H1 (cell line): ENCODE data around the gene REPS2. TPM values are rescaled to one million over a fixed set of nuclear protein-coding genes. Genes with fewer than 3 reads are reported as not detected.

Experiments
- CTCF ChIA-PET: fragments of 300-600 bp; sonication (Branson Sonifier 250); formaldehyde crosslinking; loops from one replicate; lab custom pipeline; 2021; ENCODE audit not compliant: partially characterized antibody; lab: Charles Lee
- POLR2A ChIA-PET: fragments of 300-600 bp; sonication (Branson Sonifier 250); formaldehyde crosslinking; loops from one replicate; lab custom pipeline; 2021; ENCODE audit warnings: inconsistent platforms; ENCODE audit not compliant: partially characterized antibody; lab: Charles Lee
- DNase-seq, 2 experiments: peaks; one replicate each; pipeline versions ENCODE4 v3.0.0 to v3.0.0-alpha.2; 2010 to 2022; ENCODE audit warnings: low spot score in 2 of 2, low read depth in 1 of 2, mixed read lengths in 1 of 2
- FAIRE-seq: peaks from 2 replicates; lab custom pipeline; 2011; peaks lifted over from hg19 to GRCh38; lab: Jason Lieb, UNC
- H2AFZ ChIP-seq: 2 replicates; pipeline ENCODE4 v1.8.1; 2012; ENCODE audit warnings: low read length, inconsistent platforms
- H2AK5ac ChIP-seq: 2 replicates; pipeline ENCODE4 v1.6.1; 2013; ENCODE audit warnings: low read depth, low read length
- H2BK120ac ChIP-seq: replicated peaks from 2 replicates; pipeline ENCODE3; 2013; ENCODE audit warnings: low read depth, low read length, inconsistent platforms
- H2BK12ac ChIP-seq: 2 replicates; pipeline ENCODE4 v1.6.1; 2013; ENCODE audit warnings: low read depth, low read length
- H2BK15ac ChIP-seq: 2 replicates; pipeline ENCODE4 v1.6.1; 2013; ENCODE audit warnings: low read length
- H2BK20ac ChIP-seq: 2 replicates; pipeline ENCODE4 v1.6.1; 2013; ENCODE audit warnings: low read length
- H2BK5ac ChIP-seq: 2 replicates; pipeline ENCODE4 v1.6.1; 2013; ENCODE audit warnings: low read depth, low read length
- H3K14ac ChIP-seq: 2 replicates; pipeline ENCODE4 v1.6.1; 2013; ENCODE audit warnings: inconsistent platforms; ENCODE audit not compliant: insufficient read length
- H3K18ac ChIP-seq: 2 replicates; pipeline ENCODE4 v1.6.1; 2013; ENCODE audit warnings: low read length; ENCODE audit errors: extremely low read depth
- H3K23ac ChIP-seq: 2 replicates; pipeline ENCODE4 v1.6.1; 2013; ENCODE audit warnings: inconsistent platforms; ENCODE audit not compliant: insufficient read length
- H3K23me2 ChIP-seq: 2 replicates; pipeline ENCODE4 v1.6.1; 2013; ENCODE audit warnings: low read depth, low read length
- H3K27ac ChIP-seq: 2 replicates; pipeline ENCODE4 v1.6.1; 2011; ENCODE audit warnings: low read depth, low read length, inconsistent platforms
- H3K27me3 ChIP-seq, 4 experiments: replicated peaks in 1 of 4; 1 replicate in 1 of 4; 2 replicates in 3 of 4; pipeline versions ENCODE4 v1.6.1 to v1.8.1; 2011 to 2013; ENCODE audit warnings: low read length in 3 of 4, mild to moderate bottlenecking in 3 of 4, inconsistent platforms in 2 of 4, mixed read lengths in 2 of 4, moderate library complexity in 1 of 4; ENCODE audit not compliant: control insufficient read depth in 3 of 4, insufficient read depth in 3 of 4; ENCODE audit errors: extremely low read depth in 1 of 4
- H3K36me3 ChIP-seq, 4 experiments: 2 replicates each; pipeline versions ENCODE4 v1.6.1 to v1.8.1; 2011 to 2013; ENCODE audit warnings: mild to moderate bottlenecking in 4 of 4, low read length in 3 of 4, moderate library complexity in 2 of 4, control low read depth in 1 of 4, inconsistent platforms in 1 of 4; ENCODE audit not compliant: insufficient read depth in 4 of 4, control insufficient read depth in 2 of 4
- H3K4ac ChIP-seq: replicated peaks from 2 replicates; pipeline ENCODE3; 2013; ENCODE audit warnings: low read length, low read depth, mixed read lengths, inconsistent platforms; ENCODE audit not compliant: insufficient read length
- H3K4me1 ChIP-seq, 4 experiments: replicated peaks in 1 of 4; 1 replicate in 1 of 4; 2 replicates in 3 of 4; pipeline versions ENCODE4 v1.6.1 to v1.8.1; 2011 to 2013; ENCODE audit warnings: low read length in 3 of 4, inconsistent platforms in 2 of 4, mixed read lengths in 1 of 4; ENCODE audit not compliant: insufficient read depth in 4 of 4, control insufficient read depth in 3 of 4
- H3K4me2 ChIP-seq, 2 experiments: 2 replicates each; pipeline versions ENCODE4 v1.6.1 to v1.8.1; 2011 to 2013; ENCODE audit warnings: low read depth in 2 of 2, low read length in 2 of 2, control low read depth in 1 of 2, inconsistent platforms in 1 of 2, mild to moderate bottlenecking in 1 of 2; ENCODE audit not compliant: insufficient read depth in 1 of 2
- H3K4me3 ChIP-seq, 4 experiments: fragments of 200-600, 300-600 bp in 1 of 4; sonication (generic), shearing (Covaris generic), sonication (Bioruptor Twin) in 1 of 4; 2 replicates each; pipeline versions ENCODE4 v1.5.1 to v1.8.1; 2011 to 2016; ENCODE audit warnings: low read length in 4 of 4, low read depth in 3 of 4, control low read depth in 2 of 4, inconsistent platforms in 2 of 4, mild to moderate bottlenecking in 2 of 4, mixed read lengths in 1 of 4, moderate library complexity in 1 of 4; ENCODE audit not compliant: insufficient read depth in 2 of 4; ENCODE audit errors: extremely low read depth in 1 of 4
- H3K56ac ChIP-seq: replicated peaks from 2 replicates; pipeline ENCODE3; 2013; ENCODE audit warnings: low read depth, mild to moderate bottlenecking, mixed read lengths, low read length, inconsistent platforms; ENCODE audit not compliant: insufficient read length
- H3K79me1 ChIP-seq: 2 replicates; pipeline ENCODE4 v1.6.1; 2013; ENCODE audit warnings: low read depth, low read length, control low read depth
- H3K79me2 ChIP-seq, 2 experiments: 2 replicates each; pipeline versions ENCODE4 v1.6.1 to v1.8.1; 2012 to 2013; ENCODE audit warnings: low read length in 2 of 2, mild to moderate bottlenecking in 2 of 2, inconsistent platforms in 1 of 2; ENCODE audit not compliant: insufficient read depth in 2 of 2, control insufficient read depth in 1 of 2
- H3K9ac ChIP-seq, 4 experiments: replicated peaks in 1 of 4; 1 replicate in 1 of 4; 2 replicates in 3 of 4; pipeline versions ENCODE4 v1.6.1 to v1.8.1; 2011 to 2013; ENCODE audit warnings: low read depth in 3 of 4, low read length in 3 of 4, control low read depth in 2 of 4, mild to moderate bottlenecking in 2 of 4, moderate library complexity in 2 of 4, inconsistent platforms in 1 of 4; ENCODE audit errors: extremely low read depth in 1 of 4
- H3K9me3 ChIP-seq, 2 experiments: 2 replicates each; pipeline versions ENCODE4 v1.6.1 to v1.8.1; 2012 to 2013; ENCODE audit warnings: mild to moderate bottlenecking in 2 of 2, moderate library complexity in 2 of 2, control low read depth in 1 of 2, inconsistent platforms in 1 of 2, low read depth in 1 of 2, low read length in 1 of 2, mixed read lengths in 1 of 2; ENCODE audit not compliant: insufficient read depth in 2 of 2
- H4K20me1 ChIP-seq, 2 experiments: replicated peaks in 1 of 2; 2 replicates each; pipeline versions ENCODE3 to v1.8.1; 2011 to 2013; ENCODE audit warnings: inconsistent platforms in 2 of 2, low read length in 2 of 2, mild to moderate bottlenecking in 1 of 2; ENCODE audit not compliant: insufficient read depth in 2 of 2, control insufficient read depth in 1 of 2
- H4K5ac ChIP-seq: 2 replicates; pipeline ENCODE4 v1.6.1; 2013; ENCODE audit warnings: low read length, low read depth, mixed read lengths, inconsistent platforms; ENCODE audit not compliant: insufficient read length
- H4K8ac ChIP-seq: 2 replicates; pipeline ENCODE4 v1.8.0; 2013; ENCODE audit warnings: mild to moderate bottlenecking, moderate library complexity, low read length, inconsistent platforms; ENCODE audit not compliant: insufficient read depth; ENCODE audit errors: extremely low read depth
- H4K91ac ChIP-seq: replicated peaks from 2 replicates; pipeline ENCODE3; 2013; ENCODE audit warnings: low read length, mixed read lengths, inconsistent platforms; ENCODE audit not compliant: insufficient read length
- NRF1 ChIP-seq: IDR thresholded peaks from 2 replicates; pipeline ENCODE4 v1.6.1; 2011; ENCODE audit warnings: mild to moderate bottlenecking, low read depth, low read length, improper control_type of control experiment
- WGBS, 2 experiments: shearing (Covaris generic) in 1 of 2; methylation state at CpG; one replicate each; pipeline versions ENCODE4 v1.1.6 to v1.1.7; 2013 to 2015; ENCODE audit warnings: low lambda C conversion rate in 2 of 2, mixed read lengths in 2 of 2, inconsistent platforms in 1 of 2, low coverage in 1 of 2, missing lambda C conversion rate in 1 of 2; ENCODE audit not compliant: insufficient replicate concordance in 2 of 2, insufficient coverage in 1 of 2, insufficient read length in 1 of 2; ENCODE audit errors: extremely low coverage in 1 of 2, missing lambda C conversion rate in 1 of 2; 5-methylcytosine and 5-hydroxymethylcytosine counted together
- polyA plus RNA-seq, 7 experiments: library from polyadenylated mRNA; depleted of rRNA in 3 of 7; stranded (reverse) in 5 of 7; unstranded in 2 of 7; fragments of >200 nt in 5 of 7; fragments of 200-250 nt in 2 of 7; gene quantifications; 1 replicate in 5 of 7; 2 replicates in 1 of 7; 4 replicates in 1 of 7; pipeline versions ENCODE4 v1.2.1 to v1.2.3, GENCODE V29; 2011 to 2013; ENCODE audit warnings: missing spikeins in 2 of 7, mixed read lengths in 2 of 7
- total RNA-seq: library from RNA; stranded (reverse); fragmentation: NEBNext Ultra II Directional; extraction: Animal tissue kit (Norgen Biotek cat#: 25700); gene quantifications from 2 replicates; pipeline ENCODE4 v1.2.1, GENCODE V29; 2021

The REPS2 gene
- total and polyA plus RNA-seq, 2 of the 8 experiments (the other 6 are each of a cell fraction or from before 2014, with no cell fraction given): 0.79 to 4.3 TPM

GRCh38 chrX:17075004-17075403, 128.5 kb downstream of the REPS2 start:
- Histone ChIP-seq H2BK120ac (no peak overlapping the region), H3K4me1 (no peaks in the 10 kb centered on the region), H3K4ac (no peak overlapping the region), H2AK5ac (no peak overlapping the region), H2BK15ac (no peak overlapping the region), H3K14ac (no peak overlapping the region), H3K36me3 (no peaks in the 10 kb centered on the region), H3K18ac (no peak overlapping the region), H3K23ac (no peak overlapping the region), H2BK5ac (no peak overlapping the region), H3K4me2 (no peak overlapping the region), H3K27me3 (no peaks in the 10 kb centered on the region), H4K5ac (no peak overlapping the region), H3K9ac (no peak overlapping the region), H3K79me2 (no peaks in the 10 kb centered on the region), H2BK20ac (no peak overlapping the region), H2BK12ac (no peak overlapping the region), H4K8ac (no peak overlapping the region), H3K9me3 (no peaks in the 10 kb centered on the region), H3K56ac (no peak overlapping the region), H3K4me3 (no peak overlapping the region), H4K20me1 (no peaks in the 10 kb centered on the region), H2AFZ (no peak overlapping the region), H3K23me2 (no peaks in the 10 kb centered on the region), H3K27ac (no peak overlapping the region), H4K91ac (no peak overlapping the region), H3K79me1 (no peaks in the 10 kb centered on the region)
- FAIRE-seq: no peak
- 86% methylated on average over 2 of the region's 2 CpGs; no CpG with 5 or more reads in 1 of the 2 experiments for WGBS, 2 experiments
- ChIA-PET CTCF (interaction anchor here (0.7 to 0.9 kb wide), 2 partner anchors 7 to 204 kb away, joined by 3 read pairs; no protein-coding TSS in a partner anchor), POLR2A (no interaction called here)
- no peak for DNase-seq
- TF ChIP-seq NRF1: no peak
